ENCODE results near the gene SMG7. TPM values are rescaled to one million over a fixed set of nuclear protein-coding genes. Genes with fewer than 3 reads are reported as not detected.

SMG7 gene
- total RNA-seq, 1 donor, result 36.7 TPM

- no peak for DNase-seq (ENCODE audit: low read depth)
These were observed 22.2 kb upstream of the SMG7 start for GRCh38 chr1:183450093-183450492.

DNA sequence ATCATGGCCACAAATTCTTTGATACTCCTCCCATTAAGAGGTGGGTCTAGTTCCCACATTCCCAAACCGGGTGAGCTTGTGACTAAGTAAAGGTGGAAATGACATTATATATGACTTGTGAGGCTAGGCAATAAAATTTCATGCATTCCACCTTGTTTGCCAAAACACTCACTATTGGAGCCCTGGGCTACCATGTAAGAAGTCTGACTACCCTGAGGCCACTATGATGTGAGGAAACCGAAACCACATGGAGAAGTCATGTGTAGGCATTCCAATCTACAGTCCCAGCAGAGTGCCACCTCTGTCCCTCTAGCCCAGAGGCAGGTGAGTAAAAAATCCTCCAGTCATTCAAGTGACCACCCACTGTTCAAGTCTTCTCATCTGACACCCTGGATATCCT is 17.9 kb upstream of the SMG7 start:
- no peak for TF ChIP-seq CTCF (IDR thresholded peaks at IDR 0.05; ENCODE audit: insufficient read depth, low read depth, low read length)
- no peak for DNase-seq (ENCODE audit: low read depth)
- no peak overlapping the region for H3K4me3 ChIP-seq (ENCODE audit: low read depth, low read length)

More at GRCh38 chr1:183450093-183450492, 22.2 kb upstream of the SMG7 start:
- TF ChIP-seq CTCF (IDR thresholded peaks at IDR 0.05; ENCODE audit: insufficient read depth, low read depth, low read length), result no peak
- H3K4me3 ChIP-seq (ENCODE audit: low read depth, low read length), result no peak overlapping the region

DNA sequence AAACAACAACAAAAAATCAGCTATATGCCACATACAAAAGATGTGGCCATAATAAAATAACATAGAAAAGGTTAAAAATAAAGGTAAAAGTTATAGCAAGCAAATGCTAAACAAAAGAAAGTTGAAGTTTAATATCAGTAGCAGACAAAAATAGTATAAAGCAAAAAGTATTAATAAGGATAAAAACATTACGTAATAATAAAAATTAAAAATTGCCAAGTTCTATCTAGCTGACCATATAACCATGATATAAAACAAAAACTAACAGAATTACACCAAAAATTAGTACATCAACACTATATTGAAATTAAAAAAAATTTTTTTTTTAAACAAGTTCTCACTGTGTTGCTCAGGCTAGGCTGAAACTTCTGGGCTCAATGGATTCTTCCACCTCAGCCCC is 15.5 kb upstream of the SMG7 start:
- no peak overlapping the region for H3K4me3 ChIP-seq (ENCODE audit: low read depth, low read length)
- TF ChIP-seq CTCF (IDR thresholded peaks at IDR 0.05; ENCODE audit: insufficient read depth, low read depth, low read length), result no peak
- no peak for DNase-seq (ENCODE audit: low read depth)

DNA sequence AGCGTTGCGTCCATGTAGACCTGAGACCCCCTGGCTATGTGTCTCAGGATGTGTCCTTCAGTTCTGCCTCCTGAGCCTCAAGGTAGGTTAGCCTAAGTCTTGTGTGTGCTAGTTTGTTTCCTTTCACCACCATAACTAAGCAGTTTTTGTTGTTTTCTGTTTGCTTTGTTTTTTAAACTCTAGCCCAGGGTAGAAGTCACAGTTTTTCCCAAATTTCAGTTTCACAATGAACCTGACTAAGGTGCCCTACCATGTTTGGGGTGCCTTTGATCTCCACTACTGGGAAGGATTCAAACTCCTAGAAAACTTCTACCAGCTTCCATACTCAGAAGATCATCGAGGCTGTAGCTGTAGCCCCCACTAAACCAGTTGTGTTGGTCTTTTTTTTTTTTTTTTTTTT is 14.8 kb upstream of the SMG7 start:
- no peak overlapping the region for H3K4me3 ChIP-seq (ENCODE audit: low read depth, low read length)
- no peak for DNase-seq (ENCODE audit: low read depth)
- TF ChIP-seq CTCF (IDR thresholded peaks at IDR 0.05; ENCODE audit: insufficient read depth, low read depth, low read length), result no peak

DNA sequence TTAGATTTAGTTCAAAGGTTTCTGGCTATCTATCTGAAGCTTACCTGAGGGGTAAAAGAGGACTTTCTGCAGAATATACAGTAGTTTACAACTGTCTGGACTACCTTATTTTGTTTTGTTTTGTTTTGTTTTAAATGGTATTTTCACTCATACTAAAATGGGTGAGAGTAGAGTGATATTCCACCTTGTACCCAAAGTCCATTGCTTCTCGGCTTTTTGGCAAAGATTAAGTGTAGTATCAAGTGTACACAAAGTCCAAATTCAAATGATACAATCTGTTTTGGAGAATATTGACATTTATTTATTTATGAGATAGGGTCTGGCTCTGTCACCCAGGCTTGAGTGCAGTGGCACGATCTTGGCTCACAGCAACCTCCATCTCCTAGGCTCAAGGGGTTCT is 11.7 kb upstream of the SMG7 start:
- no peak overlapping the region for H3K4me3 ChIP-seq (ENCODE audit: low read depth, low read length)
- TF ChIP-seq CTCF (IDR thresholded peaks at IDR 0.05; ENCODE audit: insufficient read depth, low read depth, low read length), result no peak
- no peak for DNase-seq (ENCODE audit: low read depth)

DNA sequence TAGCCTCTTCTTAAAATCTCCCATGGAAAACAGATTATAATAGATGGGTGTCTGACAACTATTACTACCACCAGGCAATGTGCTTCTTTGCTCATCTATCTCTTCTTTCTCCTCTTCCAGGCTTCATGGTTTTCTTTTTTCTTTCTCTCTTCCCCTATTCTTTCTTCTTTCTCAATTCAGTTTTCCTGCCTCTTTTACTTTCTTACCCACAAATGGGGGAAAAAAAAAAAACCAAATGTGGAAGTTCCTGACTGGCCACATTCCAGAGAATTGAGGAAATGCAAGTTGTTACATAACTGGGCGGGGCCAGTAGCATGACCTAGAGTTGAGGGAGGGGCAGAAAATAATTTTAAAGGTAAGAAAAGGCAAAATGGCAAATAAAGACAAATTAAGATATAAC is 10.9 kb upstream of the SMG7 start:
- no peak overlapping the region for H3K4me3 ChIP-seq (ENCODE audit: low read depth, low read length)
- DNase-seq (ENCODE audit: low read depth), result peak; percentile 8
- TF ChIP-seq CTCF (IDR thresholded peaks at IDR 0.05; ENCODE audit: insufficient read depth, low read depth, low read length), result no peak

DNA sequence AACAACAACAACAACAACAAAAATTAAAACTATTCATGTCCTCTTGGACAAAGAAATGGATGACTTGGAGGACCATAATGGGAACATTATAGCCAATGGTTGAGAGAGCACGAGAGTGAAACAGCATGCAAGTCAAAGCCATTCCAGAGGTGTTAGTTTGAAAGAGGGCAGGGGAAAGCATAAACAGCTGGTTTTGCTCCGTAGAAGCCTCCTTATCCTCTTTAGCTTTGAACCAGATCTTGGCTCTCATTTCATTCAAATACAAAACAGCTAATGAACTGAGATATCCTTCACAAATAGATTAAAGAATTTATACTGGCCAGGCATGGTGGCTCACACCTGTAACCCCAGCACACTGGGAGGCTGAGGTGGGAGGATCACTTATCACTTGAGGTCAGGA is 8.7 kb upstream of the SMG7 start:
- no peak overlapping the region for H3K4me3 ChIP-seq (ENCODE audit: low read depth, low read length)
- DNase-seq (ENCODE audit: low read depth), result no peak
- TF ChIP-seq CTCF (IDR thresholded peaks at IDR 0.05; ENCODE audit: insufficient read depth, low read depth, low read length), result no peak
